ENCODE results near the gene IGFL2.
"Not testable (repeated sequence)": the region's sequence is repeated elsewhere in the genome, so short reads cannot be mapped to it uniquely, and the experiment has no call there.

Gene IGFL2

GRCh38 chr19:46147791-46148288, at the start of gene IGFL2:
TSS of gene IGFL2 (plus strand) at chr19:46148238. CDS start at chr19:46148279, 41 bp downstream.
- no peak for DNase-seq (ENCODE audit: low spot score)

GRCh38 chr19:46100344-46100743, 47.7 kb upstream of the IGFL2 start:
- no peak for DNase-seq (ENCODE audit: low spot score)

- DNase-seq (ENCODE audit: low spot score), result no peak
Measured at GRCh38 chr19:46101293-46101692, 46.7 kb upstream of the IGFL2 start.

GRCh38 chr19:46102333-46102732, 45.7 kb upstream of the IGFL2 start:
- not testable (repeated sequence) for DNase-seq (ENCODE audit: low spot score)

- no peak for DNase-seq (ENCODE audit: low spot score)
Measured at GRCh38 chr19:46107371-46107770, 40.7 kb upstream of the IGFL2 start.

- no peak for DNase-seq (ENCODE audit: low spot score)
Measured at GRCh38 chr19:46109876-46110275, 38.2 kb upstream of the IGFL2 start.

GRCh38 chr19:46111376-46111775, 36.7 kb upstream of the IGFL2 start:
- no peak for DNase-seq (ENCODE audit: low spot score)

- DNase-seq (ENCODE audit: low spot score), result no peak
Measured at GRCh38 chr19:46112527-46112926, 35.5 kb upstream of the IGFL2 start.

- no peak for DNase-seq (ENCODE audit: low spot score)
Measured at GRCh38 chr19:46113726-46114125, 34.3 kb upstream of the IGFL2 start.

- no peak for DNase-seq (ENCODE audit: low spot score)
Measured at GRCh38 chr19:46115396-46116106, 32.5 kb upstream of the IGFL2 start.

- DNase-seq (ENCODE audit: low spot score), result no peak
Measured at GRCh38 chr19:46116121-46116520, 31.9 kb upstream of the IGFL2 start.

- no peak for DNase-seq (ENCODE audit: low spot score)
Measured at GRCh38 chr19:46118136-46118535, 29.9 kb upstream of the IGFL2 start.

- no peak for DNase-seq (ENCODE audit: low spot score)
Measured at GRCh38 chr19:46124638-46125115, 23.4 kb upstream of the IGFL2 start, which contains the start of gene IGFL3. TSS of gene IGFL3 (minus strand) at chr19:46124688. CDS start at chr19:46124649, 39 bp downstream.

GRCh38 chr19:46125447-46125846, 22.6 kb upstream of the IGFL2 start:
- no peak for DNase-seq (ENCODE audit: low spot score)

GRCh38 chr19:46126086-46126580, 21.9 kb upstream of the IGFL2 start:
- DNase-seq (ENCODE audit: low spot score), result no peak

- no peak for DNase-seq (ENCODE audit: low spot score)
Measured at GRCh38 chr19:46131485-46132143, 16.4 kb upstream of the IGFL2 start.

GRCh38 chr19:46132508-46133100, 15.4 kb upstream of the IGFL2 start:
- no peak for DNase-seq (ENCODE audit: low spot score)

- DNase-seq (ENCODE audit: low spot score), result no peak
Measured at GRCh38 chr19:46133101-46133627, 14.9 kb upstream of the IGFL2 start.

- no peak for DNase-seq (ENCODE audit: low spot score)
Measured at GRCh38 chr19:46133777-46134241, 14.2 kb upstream of the IGFL2 start.

- no peak for DNase-seq (ENCODE audit: low spot score)
Measured at GRCh38 chr19:46134527-46134926, 13.5 kb upstream of the IGFL2 start.

- DNase-seq (ENCODE audit: low spot score), result no peak
Measured at GRCh38 chr19:46137915-46138473, 10.0 kb upstream of the IGFL2 start.

- no peak for DNase-seq (ENCODE audit: low spot score)
Measured at GRCh38 chr19:46141421-46141820, 6.6 kb upstream of the IGFL2 start.
